Astrocyte (in vitro differentiated cells and primary cell): ENCODE results near the gene CYB5B.

Source experiments
- CTCF ChIP-seq: IDR thresholded peaks from 2 replicates; pipeline ENCODE4 v1.5.1; 2011; ENCODE audit warnings: low read depth, mild to moderate bottlenecking, inconsistent platforms, low read length, moderate library complexity; ENCODE audit not compliant: insufficient read depth
- EZH2 ChIP-seq: IDR thresholded peaks from 2 replicates; pipeline ENCODE4 v1.6.1; 2012; ENCODE audit warnings: mild to moderate bottlenecking, low read length, inconsistent platforms; ENCODE audit not compliant: insufficient read depth

- no peak for TF ChIP-seq CTCF
- TF ChIP-seq EZH2 = no peak
Observed at GRCh38 chr16:69469807-69470561, 45.6 kb downstream of the CYB5B start.
